ENCODE results near the gene TMPRSS12. TPM values are rescaled to one million over a fixed set of nuclear protein-coding genes. Genes with fewer than 3 reads are reported as not detected.
A peak's percentile ranks its signal among the peaks of the same experiment; 100 is the strongest.
"Not testable (repeated sequence)": the region's sequence is repeated elsewhere in the genome, so short reads cannot be mapped to it uniquely, and the experiment has no call there.

The TMPRSS12 gene
- polyA plus RNA-seq (ENCODE audit: insufficient read length in 4 of 4), result under 1 TPM in 1 of 4 donors, not detected in 3; 0.08 TPM

GRCh38 chr12:50842637-50843493 is at the start of gene TMPRSS12:
TSS of gene TMPRSS12 (plus strand) at chr12:50842926. CDS start at chr12:50842965, 39 bp downstream.
- peak in 2 of 4 donors; percentile 14 to 27 for DNase-seq (ENCODE audit: low read depth in 4 of 4, low spot score in 3 of 4)

- DNase-seq (ENCODE audit: low read depth in 4 of 4, low spot score in 3 of 4), result no peak
Measured at GRCh38 chr12:50799908-50800307, 42.8 kb upstream of the TMPRSS12 start.

- DNase-seq (ENCODE audit: low read depth in 4 of 4, low spot score in 3 of 4), result no peak
Measured at GRCh38 chr12:50803230-50803875, 39.4 kb upstream of the TMPRSS12 start.

- DNase-seq (ENCODE audit: low read depth in 4 of 4, low spot score in 3 of 4), result no peak
Measured at GRCh38 chr12:50806176-50806575, 36.5 kb upstream of the TMPRSS12 start.

DNA sequence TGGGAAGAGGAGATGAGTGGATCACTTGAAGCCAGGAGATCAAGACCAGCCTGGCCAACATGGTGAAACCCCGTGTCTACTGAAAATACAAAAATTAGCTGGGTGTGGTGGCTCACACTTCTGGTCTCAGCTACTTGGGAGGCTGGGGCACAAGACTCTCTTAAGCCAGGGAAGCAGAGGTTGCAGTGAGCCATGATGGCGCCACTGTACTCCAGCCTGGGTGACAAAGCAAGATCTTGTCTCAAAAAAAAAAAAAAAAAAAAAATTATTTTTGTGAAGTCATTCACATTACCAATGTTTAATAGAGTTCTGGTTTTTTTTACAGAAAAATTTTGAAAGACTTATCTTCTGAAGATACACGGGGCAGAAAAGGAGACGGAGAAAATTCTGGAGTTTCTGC is 33.6 kb upstream of the TMPRSS12 start:
- not testable (repeated sequence) for DNase-seq (ENCODE audit: low read depth in 4 of 4, low spot score in 3 of 4)

GRCh38 chr12:50814921-50815320 is 27.8 kb upstream of the TMPRSS12 start:
- DNase-seq (ENCODE audit: low read depth in 4 of 4, low spot score in 3 of 4), result not testable (repeated sequence)

- DNase-seq (ENCODE audit: low read depth in 4 of 4, low spot score in 3 of 4), result no peak
Measured at GRCh38 chr12:50820177-50820576, 22.5 kb upstream of the TMPRSS12 start.

GRCh38 chr12:50822082-50822481 is 20.6 kb upstream of the TMPRSS12 start:
- no peak for DNase-seq (ENCODE audit: low read depth in 4 of 4, low spot score in 3 of 4)

DNA sequence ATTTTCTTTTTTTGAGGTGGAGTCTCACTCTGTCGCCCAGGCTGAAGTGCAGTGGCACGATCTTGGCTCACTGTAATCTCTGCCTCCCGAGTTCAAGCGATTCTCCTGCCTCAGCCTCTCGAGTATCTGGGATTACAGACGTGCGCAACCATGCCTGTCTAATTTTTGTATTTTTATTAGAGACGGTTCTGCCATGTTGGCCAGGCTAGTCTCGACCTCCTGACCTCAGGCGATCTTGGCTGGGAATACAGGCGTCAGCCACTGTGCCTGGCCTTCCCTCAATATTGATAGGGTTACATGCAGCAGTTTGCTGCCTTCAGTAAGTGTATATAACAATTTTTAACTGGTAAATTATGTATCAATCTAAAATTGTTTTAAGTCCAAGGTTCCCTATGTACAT is 19.0 kb upstream of the TMPRSS12 start:
- DNase-seq (ENCODE audit: low read depth in 4 of 4, low spot score in 3 of 4), result not testable (repeated sequence)

- no peak for DNase-seq (ENCODE audit: low read depth in 4 of 4, low spot score in 3 of 4)
Measured at GRCh38 chr12:50824914-50825313, 17.8 kb upstream of the TMPRSS12 start.

- peak; percentile 29 to 50 (median 43) for DNase-seq (ENCODE audit: low read depth in 4 of 4, low spot score in 3 of 4)
Measured at GRCh38 chr12:50825372-50825838, 17.3 kb upstream of the TMPRSS12 start.

- DNase-seq (ENCODE audit: low read depth in 4 of 4, low spot score in 3 of 4), result no peak
Measured at GRCh38 chr12:50828121-50828520, 14.6 kb upstream of the TMPRSS12 start.

DNA sequence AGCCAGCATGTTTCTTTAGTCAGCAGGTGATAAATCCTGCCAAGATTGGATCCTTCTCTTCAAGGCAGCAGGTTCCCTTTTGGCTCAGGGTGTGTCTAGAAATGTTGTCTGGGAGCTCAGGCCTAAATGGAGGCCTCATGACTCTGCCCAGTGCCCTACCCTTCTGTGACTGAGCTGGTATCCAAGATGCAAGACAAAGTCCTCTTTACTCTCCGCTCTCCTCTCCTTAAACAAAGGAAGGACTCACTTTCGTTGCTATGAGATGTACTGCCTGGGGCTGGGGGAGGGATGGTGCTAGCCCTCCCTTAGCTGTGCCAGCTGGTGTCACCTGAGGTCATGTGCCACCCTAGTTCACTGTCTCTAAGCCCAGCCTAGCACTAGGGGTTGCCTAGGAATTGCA is 13.8 kb upstream of the TMPRSS12 start:
- no peak for DNase-seq (ENCODE audit: low read depth in 4 of 4, low spot score in 3 of 4)

- not testable (repeated sequence) for DNase-seq (ENCODE audit: low read depth in 4 of 4, low spot score in 3 of 4)
Measured at GRCh38 chr12:50833801-50834200, 8.9 kb upstream of the TMPRSS12 start.

- DNase-seq (ENCODE audit: low read depth in 4 of 4, low spot score in 3 of 4), result no peak
Measured at GRCh38 chr12:50839042-50839441, 3.7 kb upstream of the TMPRSS12 start.

DNA sequence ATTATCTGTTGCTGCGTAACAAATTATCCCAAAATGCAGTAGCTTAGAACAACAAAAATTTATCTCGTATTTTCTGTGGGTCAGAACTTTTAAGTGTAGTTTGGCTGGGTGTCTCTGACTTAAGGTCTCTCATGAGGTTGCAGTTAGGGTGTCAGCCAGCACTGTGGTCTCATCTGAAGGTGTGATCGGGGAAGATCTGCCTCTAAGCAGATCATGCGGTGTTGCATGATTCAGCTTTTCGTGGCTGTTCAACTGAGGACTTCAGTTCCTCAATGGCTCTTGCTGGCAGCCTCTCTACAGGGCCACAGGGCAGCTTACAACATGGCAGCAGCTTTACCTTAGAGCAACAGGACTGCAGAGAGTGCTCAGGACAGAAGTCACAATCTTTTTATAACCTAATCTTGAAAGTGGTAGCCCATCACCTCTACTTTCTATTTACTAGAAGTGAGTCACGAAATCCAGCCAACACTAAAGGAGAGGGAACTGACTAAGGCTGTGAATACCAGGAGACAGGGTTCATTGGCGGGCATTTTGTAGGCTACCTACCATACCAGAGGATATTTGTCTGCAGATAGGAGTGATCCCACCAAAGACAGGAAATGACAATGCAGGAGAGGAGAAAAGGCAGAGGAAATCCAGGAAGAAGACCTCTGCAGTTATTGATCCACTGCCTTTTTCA is 1.8 kb upstream of the TMPRSS12 start:
- DNase-seq (ENCODE audit: low read depth in 4 of 4, low spot score in 3 of 4), result no peak

GRCh38 chr12:50841716-50842531 is 802 bp upstream of the TMPRSS12 start:
- DNase-seq (ENCODE audit: low read depth in 4 of 4, low spot score in 3 of 4), result no peak

DNA sequence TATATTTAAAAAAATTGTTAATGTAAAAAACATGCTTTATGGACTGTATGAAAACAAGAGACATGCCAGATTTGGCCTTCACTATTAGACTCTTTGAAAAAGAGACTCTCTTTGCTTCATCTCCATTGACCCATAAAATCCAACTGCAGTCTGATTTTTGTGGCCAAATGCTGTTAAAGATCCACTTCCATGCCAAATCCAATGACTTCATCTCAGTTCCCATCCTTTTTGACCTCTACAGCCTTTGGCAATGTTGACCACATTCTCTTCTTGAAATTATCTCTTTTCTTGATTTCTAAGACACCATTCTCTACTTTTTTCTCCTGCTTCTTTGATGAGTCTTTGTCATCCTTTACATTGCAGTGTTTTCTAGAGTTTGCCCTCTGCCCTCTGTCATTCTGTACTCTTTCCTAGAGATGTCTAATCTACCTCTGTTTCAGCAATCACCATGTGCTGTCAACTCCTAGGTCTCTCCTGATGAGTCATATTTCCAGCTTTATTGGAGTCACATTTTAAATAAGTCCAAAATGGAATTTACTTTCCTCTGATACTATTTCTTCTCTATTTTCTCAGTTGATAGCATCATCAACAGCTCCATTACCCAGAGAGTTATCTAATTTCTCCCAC is 2.4 kb downstream of the TMPRSS12 start:
- no peak for DNase-seq (ENCODE audit: low read depth in 4 of 4, low spot score in 3 of 4)

DNA sequence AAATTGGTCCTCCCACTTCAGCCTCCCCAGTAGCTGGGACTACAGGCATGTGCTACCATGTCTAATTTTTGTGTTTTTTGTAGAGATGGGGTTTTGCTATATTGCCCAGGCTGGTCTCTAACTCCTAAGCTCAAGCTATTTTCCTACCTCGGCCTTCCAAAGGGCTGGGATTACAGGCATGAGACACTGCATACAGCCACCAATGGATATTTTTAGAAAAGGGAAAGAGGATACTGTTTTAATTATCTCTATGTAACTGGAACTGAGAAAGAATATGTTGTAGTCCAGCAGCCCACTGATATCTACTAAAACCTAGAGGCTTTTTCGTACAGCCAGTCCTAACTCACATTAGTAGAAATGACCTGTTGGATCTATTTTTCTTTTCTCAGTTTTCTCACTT is 6.2 kb downstream of the TMPRSS12 start:
- DNase-seq (ENCODE audit: low read depth in 4 of 4, low spot score in 3 of 4), result no peak

DNA sequence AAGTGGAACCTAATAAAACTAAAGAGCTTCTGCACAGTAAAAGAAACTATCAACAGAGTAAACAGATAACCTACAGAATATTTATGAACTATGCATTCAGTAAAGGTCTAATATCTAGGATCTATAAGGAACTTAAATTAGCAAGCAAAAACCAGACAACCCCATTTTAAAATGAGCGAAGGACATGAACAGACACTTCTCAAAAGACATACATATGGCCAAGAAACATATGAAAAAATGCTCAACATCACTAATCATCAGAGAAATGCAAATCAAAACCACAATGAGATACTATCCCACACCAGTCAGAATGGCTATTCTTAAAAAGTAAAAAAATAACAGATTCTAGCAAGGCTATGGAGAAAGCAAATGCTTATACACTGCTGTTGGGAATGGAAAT is 12.5 kb downstream of the TMPRSS12 start:
- not testable (repeated sequence) for DNase-seq (ENCODE audit: low read depth in 4 of 4, low spot score in 3 of 4)
